Neural cell (in vitro differentiated cells): ENCODE data around the gene MBTD1.

Experiments used
- EP300 ChIP-seq: fragments of 450-650 bp; conservative IDR thresholded peaks from 2 replicates; pipeline ENCODE4 v1.6.1; 2014; ENCODE audit warnings: antibody characterized with exemption, mild to moderate bottlenecking, moderate library complexity; ENCODE audit not compliant: poor library complexity, severe bottlenecking
- POLR2AphosphoS5 ChIP-seq: IDR thresholded peaks from 2 replicates; pipeline ENCODE4 v1.6.1; 2012
- SMC3 ChIP-seq: fragments of 450-650 bp; conservative IDR thresholded peaks from 2 replicates; pipeline ENCODE4 v1.6.1; 2014; ENCODE audit warnings: antibody characterized with exemption, mild to moderate bottlenecking, moderate library complexity; ENCODE audit not compliant: poor library complexity
- TAF1 ChIP-seq: IDR thresholded peaks from 2 replicates; pipeline ENCODE4 v1.6.1; 2012; ENCODE audit warnings: low read depth
- TF ChIP-seq, protein P1 (sequence below): fragments of 450-650 bp; IDR thresholded peaks from 2 replicates; pipeline ENCODE4 v1.5.1; 2014; ENCODE audit warnings: antibody characterized with exemption, mild to moderate bottlenecking, moderate library complexity; ENCODE audit not compliant: poor library complexity, severe bottlenecking

DNA sequence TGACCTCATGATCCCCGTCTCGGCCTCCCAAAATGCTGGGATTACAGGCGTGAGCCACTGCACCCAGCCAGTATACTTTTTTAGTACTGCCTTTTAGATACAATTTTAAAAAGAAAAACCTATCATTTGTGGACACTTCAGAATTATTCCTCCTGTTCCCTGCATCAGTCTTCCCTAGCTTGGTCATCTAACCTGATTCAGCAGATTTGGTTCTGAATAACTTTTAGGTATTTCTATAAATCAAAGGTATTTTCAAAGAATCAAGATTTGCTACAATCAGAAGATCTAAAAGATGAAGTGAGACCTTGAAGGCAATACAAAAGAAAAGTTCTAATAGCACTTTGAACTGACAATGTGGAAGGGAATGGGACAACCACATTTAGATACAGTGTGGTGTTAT lies 30.0 kb downstream of the MBTD1 start:
- TF ChIP-seq EP300 (no peak), TAF1 (no peak), POLR2AphosphoS5 (no peak), SMC3 (no peak)
- TF ChIP-seq, protein P1, sequence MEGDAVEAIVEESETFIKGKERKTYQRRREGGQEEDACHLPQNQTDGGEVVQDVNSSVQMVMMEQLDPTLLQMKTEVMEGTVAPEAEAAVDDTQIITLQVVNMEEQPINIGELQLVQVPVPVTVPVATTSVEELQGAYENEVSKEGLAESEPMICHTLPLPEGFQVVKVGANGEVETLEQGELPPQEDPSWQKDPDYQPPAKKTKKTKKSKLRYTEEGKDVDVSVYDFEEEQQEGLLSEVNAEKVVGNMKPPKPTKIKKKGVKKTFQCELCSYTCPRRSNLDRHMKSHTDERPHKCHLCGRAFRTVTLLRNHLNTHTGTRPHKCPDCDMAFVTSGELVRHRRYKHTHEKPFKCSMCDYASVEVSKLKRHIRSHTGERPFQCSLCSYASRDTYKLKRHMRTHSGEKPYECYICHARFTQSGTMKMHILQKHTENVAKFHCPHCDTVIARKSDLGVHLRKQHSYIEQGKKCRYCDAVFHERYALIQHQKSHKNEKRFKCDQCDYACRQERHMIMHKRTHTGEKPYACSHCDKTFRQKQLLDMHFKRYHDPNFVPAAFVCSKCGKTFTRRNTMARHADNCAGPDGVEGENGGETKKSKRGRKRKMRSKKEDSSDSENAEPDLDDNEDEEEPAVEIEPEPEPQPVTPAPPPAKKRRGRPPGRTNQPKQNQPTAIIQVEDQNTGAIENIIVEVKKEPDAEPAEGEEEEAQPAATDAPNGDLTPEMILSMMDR: no peak
